Measurements from ENCODE around the gene ATP6V1F.

DNA sequence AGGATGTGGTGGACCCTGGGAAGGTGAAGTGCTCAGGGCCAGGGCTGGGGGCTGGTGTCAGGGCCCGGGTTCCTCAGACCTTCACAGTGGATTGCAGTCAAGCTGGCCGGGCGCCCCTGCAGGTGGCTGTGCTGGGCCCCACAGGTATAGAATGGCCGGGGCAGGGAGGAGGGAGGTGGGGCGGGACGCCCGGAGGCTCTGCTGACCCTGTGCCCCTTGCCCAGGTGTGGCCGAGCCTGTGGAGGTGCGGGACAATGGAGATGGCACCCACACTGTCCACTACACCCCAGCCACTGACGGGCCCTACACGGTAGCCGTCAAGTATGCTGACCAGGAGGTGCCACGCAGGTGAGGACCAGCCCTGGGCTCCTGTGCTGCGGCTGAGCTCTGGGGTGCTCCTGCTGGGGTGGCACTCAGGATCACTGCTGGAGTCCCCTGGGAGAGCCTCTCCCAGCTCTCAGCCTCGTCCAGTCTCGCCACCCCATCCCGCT, 14.9 kb upstream of the ATP6V1F start:
- TF ChIP-seq, protein P1, sequence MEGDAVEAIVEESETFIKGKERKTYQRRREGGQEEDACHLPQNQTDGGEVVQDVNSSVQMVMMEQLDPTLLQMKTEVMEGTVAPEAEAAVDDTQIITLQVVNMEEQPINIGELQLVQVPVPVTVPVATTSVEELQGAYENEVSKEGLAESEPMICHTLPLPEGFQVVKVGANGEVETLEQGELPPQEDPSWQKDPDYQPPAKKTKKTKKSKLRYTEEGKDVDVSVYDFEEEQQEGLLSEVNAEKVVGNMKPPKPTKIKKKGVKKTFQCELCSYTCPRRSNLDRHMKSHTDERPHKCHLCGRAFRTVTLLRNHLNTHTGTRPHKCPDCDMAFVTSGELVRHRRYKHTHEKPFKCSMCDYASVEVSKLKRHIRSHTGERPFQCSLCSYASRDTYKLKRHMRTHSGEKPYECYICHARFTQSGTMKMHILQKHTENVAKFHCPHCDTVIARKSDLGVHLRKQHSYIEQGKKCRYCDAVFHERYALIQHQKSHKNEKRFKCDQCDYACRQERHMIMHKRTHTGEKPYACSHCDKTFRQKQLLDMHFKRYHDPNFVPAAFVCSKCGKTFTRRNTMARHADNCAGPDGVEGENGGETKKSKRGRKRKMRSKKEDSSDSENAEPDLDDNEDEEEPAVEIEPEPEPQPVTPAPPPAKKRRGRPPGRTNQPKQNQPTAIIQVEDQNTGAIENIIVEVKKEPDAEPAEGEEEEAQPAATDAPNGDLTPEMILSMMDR (IDR thresholded peaks at IDR 0.05 in 8 of 11, conservative IDR thresholded peaks at IDR 0.05 in 3 of 11), result no peak
- TF ChIP-seq POLR2A (IDR thresholded peaks at IDR 0.05), result no peak

Measured in spleen (tissue), 7 donors.